IMR-90 (cell line): Measurements from ENCODE around the gene HNRNPC. TPM values are rescaled to one million over a fixed set of nuclear protein-coding genes. Genes with fewer than 3 reads are reported as not detected.

Experiments used
- ATAC-seq: fragments of 200-7000 bp; cut with Tn5 transposase; 2 replicates; pipeline ENCODE4 v1.9.1; 2020; ENCODE audit warnings: low read depth, mild to moderate bottlenecking, moderate library complexity
- BruUV-seq: library from RNA; stranded (reverse); fragments of 400-500 nt; replicated peaks from 2 replicates; lab custom pipeline; 2021; lab: Mats Ljungman, UMichigan
- CTCF ChIA-PET: fragments of 300-600 bp; formaldehyde crosslinking; extraction: SDS; loops from one replicate; lab custom pipeline; 2021; ENCODE audit warnings: antibody characterized with exemption; lab: Yijun Ruan, JAX
- POLR2A ChIA-PET: fragments of 300-600 bp; sonication (Branson Sonifier 250); formaldehyde crosslinking; loops from one replicate; lab custom pipeline; 2022; ENCODE audit warnings: antibody characterized with exemption; ENCODE audit not compliant: unreplicated experiment; lab: Charles Lee
- DNase-seq: peaks from one replicate; pipeline ENCODE4 v3.0.0; 2013
- H2AFZ ChIP-seq: replicated peaks from 2 replicates; pipeline ENCODE3; 2013; ENCODE audit warnings: low read length, mild to moderate bottlenecking; ENCODE audit not compliant: poor library complexity
- H2AK5ac ChIP-seq: 2 replicates; pipeline ENCODE4 v1.6.1; 2013; ENCODE audit warnings: low read depth, low read length, inconsistent platforms
- H2AK9ac ChIP-seq: replicated peaks from 2 replicates; pipeline ENCODE3; 2013; ENCODE audit warnings: mild to moderate bottlenecking, low read depth, low read length, moderate library complexity; ENCODE audit not compliant: poor library complexity
- H2BK120ac ChIP-seq: 2 replicates; pipeline ENCODE4 v1.6.1; 2013; ENCODE audit warnings: low read depth, low read length, inconsistent platforms
- H2BK15ac ChIP-seq: 3 replicates; pipeline ENCODE4 v1.6.1; 2013; ENCODE audit warnings: low read depth, low read length, inconsistent platforms
- H2BK20ac ChIP-seq: 2 replicates; pipeline ENCODE4 v1.6.1; 2013; ENCODE audit warnings: low read depth, mild to moderate bottlenecking, inconsistent platforms, low read length, moderate library complexity
- H2BK5ac ChIP-seq: 2 replicates; pipeline ENCODE4 v1.6.1; 2013; ENCODE audit warnings: mild to moderate bottlenecking, low read depth, low read length, inconsistent platforms; ENCODE audit not compliant: poor library complexity, severe bottlenecking
- H3K14ac ChIP-seq: replicated peaks from 2 replicates; pipeline ENCODE4 v1.6.1; 2013; ENCODE audit warnings: low read depth, low read length, inconsistent platforms
- H3K18ac ChIP-seq: 2 replicates; pipeline ENCODE4 v1.6.1; 2013; ENCODE audit warnings: low read depth, low read length, control low read depth
- H3K23ac ChIP-seq: 2 replicates; pipeline ENCODE4 v1.6.1; 2013; ENCODE audit warnings: low read depth, low read length, inconsistent platforms
- H3K27ac ChIP-seq: 2 replicates; pipeline ENCODE4 v1.5.1; 2013; ENCODE audit warnings: mild to moderate bottlenecking, control low read depth, low read length; ENCODE audit not compliant: insufficient read depth
- H3K27me3 ChIP-seq: 2 replicates; pipeline ENCODE4 v1.6.1; 2013; ENCODE audit warnings: low read length; ENCODE audit not compliant: control insufficient read depth, insufficient read depth
- H3K36me3 ChIP-seq: 2 replicates; pipeline ENCODE4 v1.6.1; 2013; ENCODE audit warnings: low read length, mixed read lengths; ENCODE audit not compliant: control insufficient read depth, insufficient read depth
- H3K4ac ChIP-seq: 2 replicates; pipeline ENCODE4 v1.6.1; 2013; ENCODE audit warnings: low read depth, low read length, inconsistent platforms
- H3K4me1 ChIP-seq: 2 replicates; pipeline ENCODE4 v1.6.1; 2013; ENCODE audit warnings: low read length, mixed read lengths; ENCODE audit not compliant: control insufficient read depth, insufficient read depth
- H3K4me2 ChIP-seq: 2 replicates; pipeline ENCODE4 v1.6.1; 2013; ENCODE audit warnings: low read depth, mild to moderate bottlenecking, control low read depth, low read length, moderate library complexity
- H3K4me3 ChIP-seq: 2 replicates; pipeline ENCODE4 v1.5.1; 2013; ENCODE audit warnings: low read depth, mild to moderate bottlenecking, control low read depth, low read length, moderate library complexity; ENCODE audit not compliant: insufficient read depth
- H3K56ac ChIP-seq: 2 replicates; pipeline ENCODE4 v1.6.1; 2013; ENCODE audit warnings: low read length, inconsistent platforms; ENCODE audit not compliant: insufficient read depth; ENCODE audit errors: extremely low read depth
- H3K79me1 ChIP-seq, 2 experiments: 2 replicates each; pipeline ENCODE4 v1.6.1; 2013; ENCODE audit warnings: low read length in 2 of 2, inconsistent platforms in 1 of 2, low read depth in 1 of 2
- H3K9ac ChIP-seq: 2 replicates; pipeline ENCODE4 v1.6.1; 2013; ENCODE audit warnings: low read depth, low read length, control low read depth
- H3K9me1 ChIP-seq: 2 replicates; pipeline ENCODE4 v1.6.1; 2013; ENCODE audit warnings: low read length, inconsistent platforms; ENCODE audit not compliant: insufficient read depth
- H3K9me3 ChIP-seq: 2 replicates; pipeline ENCODE4 v1.6.1; 2013; ENCODE audit warnings: low read length; ENCODE audit not compliant: control insufficient read depth, insufficient read depth
- H4K20me1 ChIP-seq: 2 replicates; pipeline ENCODE4 v1.6.1; 2013; ENCODE audit warnings: low read length, inconsistent platforms; ENCODE audit not compliant: insufficient read depth
- H4K5ac ChIP-seq: 2 replicates; pipeline ENCODE4 v1.6.1; 2013; ENCODE audit warnings: mild to moderate bottlenecking, low read depth, low read length, control low read depth
- H4K8ac ChIP-seq, 2 experiments: 2 replicates each; pipeline ENCODE4 v1.6.1; 2013; ENCODE audit warnings: low read depth in 2 of 2, low read length in 2 of 2, control low read depth in 1 of 2, inconsistent platforms in 1 of 2
- H4K91ac ChIP-seq: 2 replicates; pipeline ENCODE4 v1.6.1; 2013; ENCODE audit warnings: low read depth, low read length, inconsistent platforms; ENCODE audit not compliant: insufficient read depth
- BHLHE40 ChIP-seq: fragments of 150-350 bp; IDR thresholded peaks from 2 replicates; pipeline ENCODE4 v1.6.1; 2016; ENCODE audit warnings: mild to moderate bottlenecking, low read depth, low read length
- CEBPB ChIP-seq: IDR thresholded peaks from 2 replicates; pipeline ENCODE4 v1.6.1; 2012; ENCODE audit warnings: low read depth, low read length, improper control_type of control experiment
- CHD1 ChIP-seq: IDR thresholded peaks from 2 replicates; pipeline ENCODE4 v1.6.1; 2012; ENCODE audit warnings: low read depth, low read length, improper control_type of control experiment
- FOS ChIP-seq: fragments of 150-350 bp; IDR thresholded peaks from 2 replicates; pipeline ENCODE4 v1.6.1; 2016; ENCODE audit warnings: low read depth, low read length
- MAFK ChIP-seq: IDR thresholded peaks from 2 replicates; pipeline ENCODE4 v1.6.1; 2012; ENCODE audit warnings: low read depth, low read length, improper control_type of control experiment
- MAZ ChIP-seq: IDR thresholded peaks from 2 replicates; pipeline ENCODE4 v1.6.1; 2012; ENCODE audit warnings: low read depth, mild to moderate bottlenecking, low read length, improper control_type of control experiment, moderate library complexity, borderline replicate concordance
- MXI1 ChIP-seq: IDR thresholded peaks from 2 replicates; pipeline ENCODE4 v1.6.1; 2012; ENCODE audit warnings: low read depth, mild to moderate bottlenecking, low read length, moderate library complexity, borderline replicate concordance
- NFE2L2 ChIP-seq: fragments of 150-350 bp; IDR thresholded peaks from 2 replicates; pipeline ENCODE4 v1.6.1; 2016; ENCODE audit warnings: low read depth, mild to moderate bottlenecking, low read length
- POLR2A ChIP-seq: IDR thresholded peaks from 2 replicates; pipeline ENCODE4 v1.6.1; 2012; ENCODE audit warnings: mild to moderate bottlenecking, low read depth, low read length
- RAD21 ChIP-seq: IDR thresholded peaks from 2 replicates; pipeline ENCODE4 v1.6.1; 2012; ENCODE audit warnings: low read length, improper control_type of control experiment
- RCOR1 ChIP-seq: IDR thresholded peaks from 2 replicates; pipeline ENCODE4 v1.6.1; 2012; ENCODE audit warnings: mild to moderate bottlenecking, low read length, improper control_type of control experiment; ENCODE audit not compliant: insufficient replicate concordance
- RFX5 ChIP-seq: IDR thresholded peaks from 2 replicates; pipeline ENCODE4 v1.8.0; 2012; ENCODE audit warnings: low read depth, mild to moderate bottlenecking, low read length, moderate library complexity
- SMC3 ChIP-seq: fragments of 150-350 bp; IDR thresholded peaks from 2 replicates; pipeline ENCODE4 v1.6.1; 2016; ENCODE audit warnings: low read depth, mild to moderate bottlenecking, antibody characterized with exemption, low read length, moderate library complexity
- WGBS, 2 experiments: methylation state at CpG; one replicate each; pipeline versions ENCODE4 v1.1.5 to v1.1.7; 2013; ENCODE audit warnings: missing lambda C conversion rate in 2 of 2; ENCODE audit not compliant: insufficient read length in 1 of 2; ENCODE audit errors: extremely low coverage in 2 of 2; 5-methylcytosine and 5-hydroxymethylcytosine counted together
- dilution Hi-C: fragments of 300-500 bp; cut with HindIII; formaldehyde crosslinking; loops from one replicate; pipeline ENCODE4 v1.14.3; 2018; ENCODE audit warnings: low sequenced_read_pairs; ENCODE audit not compliant: unreplicated experiment
- in situ Hi-C: fragments of 300-500 bp; cut with MboI; formaldehyde crosslinking; loops from 3 replicates; pipeline ENCODE4 v1.14.3; 2019; ENCODE audit warnings: low sequenced_read_pairs, inconsistent platforms, mixed read lengths
- intact Hi-C: fragments of 100-400 bp; cut with micrococcal nuclease; formaldehyde crosslinking; loops from 2 replicates; pipeline ENCODE4 v1.10.0; 2022
- polyA plus RNA-seq, 3 experiments: library from polyadenylated mRNA; depleted of rRNA; stranded (reverse); fragments of >200 nt; gene quantifications; 2 replicates each; pipeline ENCODE4 v1.2.3, GENCODE V29; 2012; ENCODE audit warnings: low replicate concordance in 1 of 3
- total RNA-seq: library from RNA; depleted of rRNA; stranded (reverse); fragments of >200 nt; gene quantifications from 2 replicates; pipeline ENCODE4 v1.2.3, GENCODE V29; 2012
- TF ChIP-seq, protein P1 (sequence below): fragments of 150-350 bp; IDR thresholded peaks from 2 replicates; pipeline ENCODE4 v1.6.1; 2016; ENCODE audit warnings: low read depth, mild to moderate bottlenecking, low read length, moderate library complexity, borderline replicate concordance
- TF ChIP-seq, protein P2 (sequence below): conservative IDR thresholded peaks from 2 replicates; pipeline ENCODE4 v1.5.1; 2012; ENCODE audit warnings: mild to moderate bottlenecking, low read depth, low read length, improper control_type of control experiment
- TF ChIP-seq, protein P3 (sequence below): fragments of 150-350 bp; IDR thresholded peaks from 2 replicates; pipeline ENCODE4 v1.6.1; 2017; ENCODE audit warnings: mild to moderate bottlenecking, antibody characterized with exemption, low read length, low read depth

The HNRNPC gene
- total and polyA plus RNA-seq, 2 of the 4 experiments (the other 2 are of a cell fraction) = 308 to 615 TPM

DNA sequence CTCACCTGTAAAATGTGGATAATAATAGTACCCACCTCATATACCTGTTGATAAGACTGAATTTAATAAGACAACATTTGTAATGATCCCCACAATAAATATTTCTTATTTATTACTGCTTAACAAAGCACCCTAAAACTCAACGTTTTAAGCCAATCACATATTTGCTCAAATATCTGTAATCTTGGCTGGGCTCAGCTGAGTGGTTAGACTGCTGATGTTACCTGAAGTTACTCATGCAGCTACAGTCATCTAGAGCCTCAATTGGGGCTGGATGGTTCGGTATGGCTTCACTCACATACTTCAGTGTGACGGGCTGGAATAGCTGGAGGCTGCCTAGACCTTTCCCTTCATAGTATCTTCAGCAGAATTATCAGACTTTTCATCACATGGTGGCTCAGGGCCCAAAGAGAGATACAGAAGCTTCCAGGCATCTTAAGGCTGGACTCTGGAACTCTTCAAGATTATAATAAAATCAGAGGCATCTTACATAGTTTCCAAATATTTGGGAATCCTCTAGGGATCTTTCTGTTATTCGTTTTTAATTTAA, 109.1 kb downstream of the HNRNPC start:
- H3K18ac ChIP-seq = no peak overlapping the region
- H3K9ac ChIP-seq = no peak overlapping the region
- H4K8ac ChIP-seq = no peak overlapping the region
- no peak overlapping the region for H3K4me2 ChIP-seq
- H2AK5ac ChIP-seq = no peak overlapping the region
- TF ChIP-seq CEBPB (no peak), MAFK (no peak), RFX5 (no peak), MXI1 (no peak), FOS (no peak), RAD21 (no peak), POLR2A (no peak), SMC3 (no peak), BHLHE40 (no peak), RCOR1 (no peak), NFE2L2 (no peak), MAZ (no peak), CHD1 (no peak)
- TF ChIP-seq, protein P1, sequence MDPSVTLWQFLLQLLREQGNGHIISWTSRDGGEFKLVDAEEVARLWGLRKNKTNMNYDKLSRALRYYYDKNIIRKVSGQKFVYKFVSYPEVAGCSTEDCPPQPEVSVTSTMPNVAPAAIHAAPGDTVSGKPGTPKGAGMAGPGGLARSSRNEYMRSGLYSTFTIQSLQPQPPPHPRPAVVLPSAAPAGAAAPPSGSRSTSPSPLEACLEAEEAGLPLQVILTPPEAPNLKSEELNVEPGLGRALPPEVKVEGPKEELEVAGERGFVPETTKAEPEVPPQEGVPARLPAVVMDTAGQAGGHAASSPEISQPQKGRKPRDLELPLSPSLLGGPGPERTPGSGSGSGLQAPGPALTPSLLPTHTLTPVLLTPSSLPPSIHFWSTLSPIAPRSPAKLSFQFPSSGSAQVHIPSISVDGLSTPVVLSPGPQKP = no peak
- TF ChIP-seq, protein P2, sequence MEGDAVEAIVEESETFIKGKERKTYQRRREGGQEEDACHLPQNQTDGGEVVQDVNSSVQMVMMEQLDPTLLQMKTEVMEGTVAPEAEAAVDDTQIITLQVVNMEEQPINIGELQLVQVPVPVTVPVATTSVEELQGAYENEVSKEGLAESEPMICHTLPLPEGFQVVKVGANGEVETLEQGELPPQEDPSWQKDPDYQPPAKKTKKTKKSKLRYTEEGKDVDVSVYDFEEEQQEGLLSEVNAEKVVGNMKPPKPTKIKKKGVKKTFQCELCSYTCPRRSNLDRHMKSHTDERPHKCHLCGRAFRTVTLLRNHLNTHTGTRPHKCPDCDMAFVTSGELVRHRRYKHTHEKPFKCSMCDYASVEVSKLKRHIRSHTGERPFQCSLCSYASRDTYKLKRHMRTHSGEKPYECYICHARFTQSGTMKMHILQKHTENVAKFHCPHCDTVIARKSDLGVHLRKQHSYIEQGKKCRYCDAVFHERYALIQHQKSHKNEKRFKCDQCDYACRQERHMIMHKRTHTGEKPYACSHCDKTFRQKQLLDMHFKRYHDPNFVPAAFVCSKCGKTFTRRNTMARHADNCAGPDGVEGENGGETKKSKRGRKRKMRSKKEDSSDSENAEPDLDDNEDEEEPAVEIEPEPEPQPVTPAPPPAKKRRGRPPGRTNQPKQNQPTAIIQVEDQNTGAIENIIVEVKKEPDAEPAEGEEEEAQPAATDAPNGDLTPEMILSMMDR = no peak
- TF ChIP-seq, protein P3, sequence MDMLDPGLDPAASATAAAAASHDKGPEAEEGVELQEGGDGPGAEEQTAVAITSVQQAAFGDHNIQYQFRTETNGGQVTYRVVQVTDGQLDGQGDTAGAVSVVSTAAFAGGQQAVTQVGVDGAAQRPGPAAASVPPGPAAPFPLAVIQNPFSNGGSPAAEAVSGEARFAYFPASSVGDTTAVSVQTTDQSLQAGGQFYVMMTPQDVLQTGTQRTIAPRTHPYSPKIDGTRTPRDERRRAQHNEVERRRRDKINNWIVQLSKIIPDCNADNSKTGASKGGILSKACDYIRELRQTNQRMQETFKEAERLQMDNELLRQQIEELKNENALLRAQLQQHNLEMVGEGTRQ = no peak
- H3K4me1 ChIP-seq = no peaks in the 10 kb centered on the region
- no peak overlapping the region for H2AK9ac ChIP-seq
- H2BK20ac ChIP-seq = no peak overlapping the region
- WGBS, 2 experiments = 60% methylated on average over 1 of the region's 4 CpGs; no CpG with 5 or more reads in 1 of the 2 experiments
- no peak overlapping the region for H3K27ac ChIP-seq
- H3K27me3 ChIP-seq = peaks cover 14% of the 10 kb centered on the region
- H4K5ac ChIP-seq = no peak overlapping the region
- dilution Hi-C loops (no loop called here), in situ Hi-C loops (no loop called here), intact Hi-C loops (no loop called here)
- H2BK5ac ChIP-seq = no peak overlapping the region
- POLR2A ChIA-PET = no interaction called here
- DNase-seq (no peak), ATAC-seq (no peak)
- no peaks in the 10 kb centered on the region for H3K9me1 ChIP-seq
- H4K20me1 ChIP-seq = no peaks in the 10 kb centered on the region
- no peak overlapping the region for H3K56ac ChIP-seq
- no peak overlapping the region for H3K4ac ChIP-seq
- no peak overlapping the region for H2BK15ac ChIP-seq
- H3K36me3 ChIP-seq = no peaks in the 10 kb centered on the region
- H3K14ac ChIP-seq = no peak overlapping the region
- H4K91ac ChIP-seq = no peak overlapping the region
- no peak overlapping the region for H2AFZ ChIP-seq
- CTCF ChIA-PET = no interaction called here
- H3K23ac ChIP-seq = no peak overlapping the region
- H3K9me3 ChIP-seq = no peaks in the 10 kb centered on the region
- H2BK120ac ChIP-seq = no peak overlapping the region
- H3K4me3 ChIP-seq = no peak overlapping the region
- H3K79me1 ChIP-seq = no peaks in the 10 kb centered on the region
- BruUV-seq = no TSS peak
